Brain microvascular endothelial cell (primary cell): ENCODE measurements around the gene FOXK2.

Source experiments
- DNase-seq: peaks from one replicate; pipeline ENCODE4 v3.0.0-alpha.2; 2020
- H3K27ac ChIP-seq: fragments of 250-450 bp; sonication (Bioruptor Pico); 2 replicates; pipeline ENCODE4 v1.5.1; 2020; ENCODE audit warnings: mild to moderate bottlenecking, moderate library complexity
- H3K27me3 ChIP-seq: fragments of 250-450 bp; sonication (Bioruptor Pico); replicated peaks from 2 replicates; pipeline ENCODE4 v1.5.1; 2020; ENCODE audit warnings: mild to moderate bottlenecking
- H3K36me3 ChIP-seq: fragments of 250-450 bp; sonication (Bioruptor Pico); replicated peaks from 2 replicates; pipeline ENCODE4 v1.5.1; 2020; ENCODE audit warnings: mild to moderate bottlenecking
- H3K4me3 ChIP-seq: 2 replicates; pipeline ENCODE4 v1.5.1; 2011; ENCODE audit warnings: low read depth, mild to moderate bottlenecking, control low read depth, low read length, moderate library complexity
- in situ Hi-C: cut with HindIII; loops from 2 replicates; pipeline ENCODE4 v1.10.0; 2017; ENCODE audit warnings: low sequenced_read_pairs, low pct_ligation_motif_present
- TF ChIP-seq, protein P1 (sequence below): IDR thresholded peaks from 2 replicates; pipeline ENCODE4 v1.5.1; 2011; ENCODE audit warnings: low read depth, mild to moderate bottlenecking, moderate library complexity, low read length, control low read depth, inconsistent platforms; ENCODE audit errors: missing control alignments

The FOXK2 gene

GRCh38 chr17:82588266-82589175 is 69.0 kb downstream of the FOXK2 start:
- H3K27ac ChIP-seq: no peak overlapping the region
- H3K27me3 ChIP-seq: no peaks in the 10 kb centered on the region
- in situ Hi-C loops: no loop called here
- TF ChIP-seq, protein P1, sequence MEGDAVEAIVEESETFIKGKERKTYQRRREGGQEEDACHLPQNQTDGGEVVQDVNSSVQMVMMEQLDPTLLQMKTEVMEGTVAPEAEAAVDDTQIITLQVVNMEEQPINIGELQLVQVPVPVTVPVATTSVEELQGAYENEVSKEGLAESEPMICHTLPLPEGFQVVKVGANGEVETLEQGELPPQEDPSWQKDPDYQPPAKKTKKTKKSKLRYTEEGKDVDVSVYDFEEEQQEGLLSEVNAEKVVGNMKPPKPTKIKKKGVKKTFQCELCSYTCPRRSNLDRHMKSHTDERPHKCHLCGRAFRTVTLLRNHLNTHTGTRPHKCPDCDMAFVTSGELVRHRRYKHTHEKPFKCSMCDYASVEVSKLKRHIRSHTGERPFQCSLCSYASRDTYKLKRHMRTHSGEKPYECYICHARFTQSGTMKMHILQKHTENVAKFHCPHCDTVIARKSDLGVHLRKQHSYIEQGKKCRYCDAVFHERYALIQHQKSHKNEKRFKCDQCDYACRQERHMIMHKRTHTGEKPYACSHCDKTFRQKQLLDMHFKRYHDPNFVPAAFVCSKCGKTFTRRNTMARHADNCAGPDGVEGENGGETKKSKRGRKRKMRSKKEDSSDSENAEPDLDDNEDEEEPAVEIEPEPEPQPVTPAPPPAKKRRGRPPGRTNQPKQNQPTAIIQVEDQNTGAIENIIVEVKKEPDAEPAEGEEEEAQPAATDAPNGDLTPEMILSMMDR: no peak
- DNase-seq: no peak
- peaks cover 29% of the 10 kb centered on the region for H3K36me3 ChIP-seq
- no peak overlapping the region for H3K4me3 ChIP-seq

- Histone ChIP-seq H3K27ac (no peak overlapping the region), H3K36me3 (peaks cover 23% of the 10 kb centered on the region), H3K4me3 (no peak overlapping the region), H3K27me3 (no peaks in the 10 kb centered on the region)
- TF ChIP-seq, protein P1: no peak
- DNase-seq: no peak
- in situ Hi-C loops: no loop called here
These were observed 70.3 kb downstream of the FOXK2 start for GRCh38 chr17:82589851-82590180.

GRCh38 chr17:82590216-82590615 is 70.7 kb downstream of the FOXK2 start:
- Histone ChIP-seq H3K27me3 (no peaks in the 10 kb centered on the region), H3K27ac (no peak overlapping the region), H3K4me3 (no peak overlapping the region), H3K36me3 (peaks cover 21% of the 10 kb centered on the region)
- in situ Hi-C loops: no loop called here
- TF ChIP-seq, protein P1: no peak
- no peak for DNase-seq

DNA sequence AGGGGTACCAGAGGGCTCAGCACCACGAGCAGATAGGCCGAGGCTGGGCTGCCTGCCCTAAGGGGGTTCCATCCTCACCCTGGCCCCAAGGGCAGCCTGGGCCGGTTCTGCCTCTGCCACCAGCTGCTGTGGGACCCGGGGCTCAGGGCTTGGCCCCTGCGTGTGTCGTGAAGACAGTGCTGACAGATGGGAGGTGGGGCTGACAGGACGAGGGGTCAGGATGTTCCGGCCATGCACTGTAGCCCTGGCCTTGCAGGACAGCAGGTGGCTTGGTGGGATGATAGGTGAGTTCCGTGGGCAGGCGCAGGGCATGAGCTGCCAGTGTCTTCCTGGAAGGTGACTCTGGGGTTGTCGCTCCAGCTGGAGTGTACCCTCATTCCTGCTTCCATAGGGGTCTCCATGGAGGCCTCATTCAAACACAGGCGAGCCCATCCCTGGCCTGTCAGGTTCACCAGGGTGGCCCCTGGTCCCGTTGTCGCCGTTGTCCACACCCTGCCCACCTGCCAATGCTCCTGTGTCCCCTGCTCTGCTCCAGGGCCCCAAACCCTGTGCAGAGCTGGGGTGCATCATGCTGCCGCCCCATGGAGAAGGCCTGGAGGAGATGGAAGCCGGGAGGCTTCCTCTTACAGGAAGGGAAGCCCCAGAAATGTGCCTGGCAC is 71.5 kb downstream of the FOXK2 start:
- TF ChIP-seq, protein P1: no peak
- Histone ChIP-seq H3K4me3 (no peak overlapping the region), H3K27me3 (no peaks in the 10 kb centered on the region), H3K27ac (no peak overlapping the region), H3K36me3 (peaks cover 23% of the 10 kb centered on the region)
- in situ Hi-C loops: no loop called here
- DNase-seq: no peak

- Histone ChIP-seq H3K4me3 (no peak overlapping the region), H3K27ac (no peak overlapping the region), H3K36me3 (peaks cover 22% of the 10 kb centered on the region), H3K27me3 (no peaks in the 10 kb centered on the region)
- TF ChIP-seq, protein P1: no peak
- DNase-seq: no peak
- in situ Hi-C loops: no loop called here
These were observed 72.8 kb downstream of the FOXK2 start for GRCh38 chr17:82592289-82592766.
